HepG2 (cell line): ENCODE measurements around the gene GMFB. TPM values are rescaled to one million over a fixed set of nuclear protein-coding genes. Genes with fewer than 3 reads are reported as not detected.
A peak's percentile ranks its signal among the peaks of the same experiment; 100 is the strongest.

Experiments used
- ATAC-seq: fragments of 200-7000 bp; cut with Tn5 transposase; 3 replicates; pipeline ENCODE4 v1.9.1; 2020; ENCODE audit warnings: mild to moderate bottlenecking, moderate library complexity
- BruUV-seq: library from RNA; stranded (reverse); fragments of 400-500 nt; replicated peaks from 2 replicates; lab custom pipeline; 2021; lab: Mats Ljungman, UMichigan
- CTCF ChIA-PET: fragments of 300-600 bp; formaldehyde crosslinking; extraction: SDS; loops from one replicate; lab custom pipeline; 2021; ENCODE audit warnings: low total read pairs, inconsistent platforms, low intra/inter-chr PET ratio; lab: Yijun Ruan, JAX
- POLR2A ChIA-PET: fragments of 350-600 bp; sonication (Branson Sonifier 250); formaldehyde crosslinking; loops from one replicate; lab custom pipeline; 2020; ENCODE audit warnings: antibody characterized with exemption, inconsistent platforms; lab: Yijun Ruan, JAX
- DNase-seq: peaks from one replicate; pipeline ENCODE4 v3.0.0-alpha.2; 2015; ENCODE audit warnings: low spot score
- FAIRE-seq: peaks from 3 replicates; lab custom pipeline; 2011; peaks lifted over from hg19 to GRCh38; lab: Jason Lieb, UNC
- H2AFZ ChIP-seq: one replicate; pipeline ENCODE4 v1.6.1; 2011; ENCODE audit warnings: low read length, inconsistent platforms
- H3K27ac ChIP-seq: fragments of 300-600 bp; 3 replicates; pipeline ENCODE4 v1.8.0; 2011; ENCODE audit warnings: mixed run types, mild to moderate bottlenecking, mixed read lengths, low read length, inconsistent platforms; ENCODE audit not compliant: insufficient read depth; ENCODE audit errors: extremely low read length
- H3K27me3 ChIP-seq, 2 experiments: fragments of 200-600 bp in 1 of 2; 2 replicates in 1 of 2; 3 replicates in 1 of 2; pipeline versions ENCODE4 v1.6.0 to v1.8.0; 2011; ENCODE audit warnings: low read length in 2 of 2, mild to moderate bottlenecking in 2 of 2, moderate library complexity in 2 of 2, inconsistent platforms in 1 of 2; ENCODE audit not compliant: insufficient read depth in 2 of 2, control insufficient read depth in 1 of 2
- H3K36me3 ChIP-seq, 2 experiments: fragments of 200-600 bp in 1 of 2; replicated peaks in 1 of 2; 2 replicates in 1 of 2; 3 replicates in 1 of 2; pipeline versions ENCODE4 v1.5.1 to v1.8.0; 2011; ENCODE audit warnings: low read length in 2 of 2, inconsistent platforms in 1 of 2; ENCODE audit not compliant: insufficient read depth in 2 of 2, control insufficient read depth in 1 of 2
- H3K4me1 ChIP-seq: 2 replicates; pipeline ENCODE4 v1.5.1; 2012; ENCODE audit warnings: low read length, inconsistent platforms; ENCODE audit not compliant: insufficient read depth
- H3K4me2 ChIP-seq: 2 replicates; pipeline ENCODE4 v1.6.0; 2011; ENCODE audit warnings: low read depth, low read length, inconsistent platforms
- H3K4me3 ChIP-seq, 3 experiments: fragments of 200-600 bp in 1 of 3; sonication (generic), shearing (Covaris generic) in 1 of 3; replicated peaks in 1 of 3; 2 replicates each; pipeline ENCODE4 v1.5.1; 2011 to 2016; ENCODE audit warnings: low read length in 3 of 3, inconsistent platforms in 2 of 3, low read depth in 2 of 3, mild to moderate bottlenecking in 2 of 3, control low read depth in 1 of 3, mixed read lengths in 1 of 3; ENCODE audit not compliant: insufficient read depth in 1 of 3
- H3K79me2 ChIP-seq: one replicate; pipeline ENCODE4 v1.6.1; 2011; ENCODE audit warnings: low read length, inconsistent platforms; ENCODE audit not compliant: insufficient read depth
- H3K9ac ChIP-seq: 2 replicates; pipeline ENCODE4 v1.6.0; 2011; ENCODE audit warnings: mild to moderate bottlenecking, low read depth, low read length, inconsistent platforms; ENCODE audit not compliant: insufficient read depth
- H3K9me3 ChIP-seq: 2 replicates; pipeline ENCODE4 v1.5.1; 2012; ENCODE audit warnings: mild to moderate bottlenecking, low read length
- H4K20me1 ChIP-seq: 2 replicates; pipeline ENCODE4 v1.6.0; 2011; ENCODE audit warnings: inconsistent platforms, mild to moderate bottlenecking, low read length, moderate library complexity; ENCODE audit not compliant: insufficient read depth
- CREM ChIP-seq, 2 experiments: sonication (generic) in 1 of 2; formaldehyde crosslinking in 1 of 2; IDR thresholded peaks; 2 replicates each; pipeline versions ENCODE4 v1.4.0 to v1.6.1; 2016 to 2020; ENCODE audit warnings: antibody characterized with exemption in 1 of 2, mild to moderate bottlenecking in 1 of 2, missing genetic modification reagents in 1 of 2
- DNMT3B ChIP-seq: conservative IDR thresholded peaks from 2 replicates; pipeline ENCODE4 v1.6.1; 2016; ENCODE audit warnings: missing biosample characterization, control low read depth
- ESRRA ChIP-seq: sonication (generic); formaldehyde crosslinking; IDR thresholded peaks from 2 replicates; pipeline ENCODE4 v1.5.1; 2020; ENCODE audit warnings: mild to moderate bottlenecking, low read depth, missing genetic modification reagents
- KAT2B ChIP-seq: fragments of 150-350 bp; IDR thresholded peaks from 2 replicates; pipeline ENCODE4 v1.6.1; 2014; ENCODE audit warnings: low read depth, low read length, borderline replicate concordance
- ONECUT2 ChIP-seq: sonication (generic); formaldehyde crosslinking; IDR thresholded peaks from 2 replicates; pipeline ENCODE4 v1.4.0; 2020; ENCODE audit warnings: missing genetic modification reagents
- RCOR2 ChIP-seq: IDR thresholded peaks from 2 replicates; pipeline ENCODE4 v1.6.1; 2016; ENCODE audit warnings: missing biosample characterization, missing genetic modification reagents
- SCMH1 ChIP-seq: sonication (generic); formaldehyde crosslinking; IDR thresholded peaks from 2 replicates; pipeline ENCODE4 v1.9.0; 2021; ENCODE audit warnings: missing genetic modification reagents, mild to moderate bottlenecking, borderline replicate concordance
- SP2 ChIP-seq: sonication (generic); formaldehyde crosslinking; IDR thresholded peaks from 2 replicates; pipeline ENCODE4 v1.5.1; 2020; ENCODE audit warnings: mild to moderate bottlenecking, missing genetic modification reagents
- TCF7L2 ChIP-seq: IDR thresholded peaks from 2 replicates; pipeline ENCODE4 v1.6.1; 2011; ENCODE audit warnings: mild to moderate bottlenecking, low read depth, low read length, moderate library complexity
- ZFP36L1 ChIP-seq: sonication (generic); formaldehyde crosslinking; IDR thresholded peaks from 2 replicates; pipeline ENCODE4 v1.8.0; 2022; ENCODE audit warnings: mild to moderate bottlenecking, missing genetic modification reagents, moderate library complexity
- ZMAT5 ChIP-seq: sonication (generic); formaldehyde crosslinking; IDR thresholded peaks from 2 replicates; pipeline ENCODE4 v1.5.0; 2020; ENCODE audit warnings: mild to moderate bottlenecking, low read depth, missing genetic modification reagents, borderline replicate concordance
- ZMYM4 ChIP-seq: sonication (generic); formaldehyde crosslinking; IDR thresholded peaks from 2 replicates; pipeline ENCODE4 v1.8.1; 2023; ENCODE audit warnings: mild to moderate bottlenecking, missing genetic modification reagents
- ZNF101 ChIP-seq: sonication (generic); formaldehyde crosslinking; IDR thresholded peaks from 2 replicates; pipeline ENCODE4 v1.4.0; 2020; ENCODE audit warnings: mild to moderate bottlenecking, low read depth, missing genetic modification reagents, borderline replicate concordance
- ZNF33A ChIP-seq: sonication (generic); formaldehyde crosslinking; IDR thresholded peaks from 2 replicates; pipeline ENCODE4 v1.5.1; 2020; ENCODE audit warnings: missing genetic modification reagents, mild to moderate bottlenecking, moderate library complexity, borderline replicate concordance
- ZNF607 ChIP-seq: sonication (generic); formaldehyde crosslinking; IDR thresholded peaks from 2 replicates; pipeline ENCODE4 v1.5.1; 2020; ENCODE audit warnings: missing genetic modification reagents, mild to moderate bottlenecking, borderline replicate concordance
- ZSCAN5A ChIP-seq: sonication (generic); formaldehyde crosslinking; IDR thresholded peaks from 2 replicates; pipeline ENCODE4 v1.8.0; 2022; ENCODE audit warnings: mild to moderate bottlenecking, missing genetic modification reagents, borderline replicate concordance
- WGBS: methylation state at CpG from one replicate; pipeline ENCODE4 v1.1.6; 2017; ENCODE audit warnings: low lambda C conversion rate; 5-methylcytosine and 5-hydroxymethylcytosine counted together
- in situ Hi-C: cut with HindIII; loops from 2 replicates; pipeline ENCODE4 v1.10.0; 2017; ENCODE audit warnings: low pct_unique_long_range_greater_than_20kb; ENCODE audit not compliant: extremely low pct_ligation_motif_present
- intact Hi-C: fragments of 100-400 bp; cut with micrococcal nuclease; formaldehyde crosslinking; loops from one replicate; pipeline ENCODE4 v1.10.0; 2022; ENCODE audit not compliant: unreplicated experiment
- polyA plus RNA-seq, 8 experiments: library from polyadenylated mRNA; depleted of rRNA in 3 of 8; stranded (reverse) in 7 of 8; unstranded in 1 of 8; fragments of >200 nt; fragmentation: Illumina TruSeq in 4 of 8; extraction: Trizol in 4 of 8; gene quantifications; 2 replicates each; pipeline versions ENCODE4 v1.2.1 to v1.2.3, GENCODE V29; 2011 to 2016; ENCODE audit warnings: low read depth in 4 of 8, missing spikeins in 1 of 8, mixed read lengths in 1 of 8; ENCODE audit not compliant: insufficient read depth in 1 of 8
- total RNA-seq, 5 experiments: library from RNA; depleted of rRNA; stranded (reverse); fragments of >200 nt; fragmentation: Illumina TruSeq; extraction: Trizol; gene quantifications; 2 replicates each; pipeline ENCODE4 v1.2.3, GENCODE V29; 2016; ENCODE audit warnings: low read depth in 1 of 5
- TF ChIP-seq, protein P1 (sequence below): sonication (generic); formaldehyde crosslinking; IDR thresholded peaks from 2 replicates; pipeline ENCODE4 v1.4.0; 2020; ENCODE audit warnings: missing genetic modification reagents
- TF ChIP-seq, protein P2 (sequence below): sonication (generic); formaldehyde crosslinking; IDR thresholded peaks from 2 replicates; pipeline ENCODE4 v1.4.0; 2020; ENCODE audit warnings: mild to moderate bottlenecking, missing genetic modification reagents

The GMFB gene
- total and polyA plus RNA-seq, 2 of the 13 experiments (the other 11 are each of a cell fraction or from before 2014, with no cell fraction given), result 17.3 to 68.2 TPM

DNA sequence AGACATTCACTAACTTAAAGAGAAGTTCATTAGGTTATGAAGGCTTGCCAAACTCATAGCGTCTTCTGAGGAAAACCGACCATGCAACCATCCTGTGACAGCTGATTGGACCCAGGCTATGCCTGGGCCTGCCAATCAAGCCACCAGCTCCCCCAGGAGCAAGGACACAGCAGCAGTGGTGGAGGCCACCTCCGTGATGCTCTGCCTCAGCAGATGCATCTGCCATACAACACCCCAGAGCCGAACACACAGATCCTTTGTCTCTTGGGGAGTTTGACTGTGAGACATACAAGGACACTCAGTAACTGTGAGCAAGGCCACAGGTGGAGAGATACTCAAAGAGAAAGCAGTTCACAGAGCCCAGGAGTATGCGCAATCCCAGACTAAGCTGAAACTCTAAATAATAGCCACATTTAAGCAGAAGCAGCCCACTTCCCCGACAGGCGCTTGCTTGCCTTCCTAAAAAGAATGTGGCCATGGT, 37.6 kb downstream of the GMFB start:
- no TSS peak for BruUV-seq
- in situ Hi-C loops, result no loop called here
- H3K4me2 ChIP-seq, result peak overlapping the region; percentile 73
- TF ChIP-seq ZFP36L1 (no peak), SP2 (CRISPR knock-in tag) (peak; percentile 63), ZMYM4 (CRISPR knock-in tag) (peak; percentile 45), DNMT3B (CRISPR knock-in tag) (no peak), ONECUT2 (no peak), ZNF607 (no peak), SCMH1 (no peak), ZNF33A (CRISPR knock-in tag) (no peak), ZNF101 (no peak), RCOR2 (CRISPR knock-in tag) (no peak), KAT2B (no peak), CREM (IDR thresholded peaks at IDR 0.05) (no peak), CREM (CRISPR knock-in tag; IDR thresholded peaks at IDR 0.05) (no peak), ZMAT5 (no peak), ZSCAN5A (CRISPR knock-in tag) (no peak), ESRRA (CRISPR knock-in tag) (0 out of 2 replicates have a peak, but pooled peaks have one; percentile 23), TCF7L2 (no peak)
- TF ChIP-seq, protein P1, sequence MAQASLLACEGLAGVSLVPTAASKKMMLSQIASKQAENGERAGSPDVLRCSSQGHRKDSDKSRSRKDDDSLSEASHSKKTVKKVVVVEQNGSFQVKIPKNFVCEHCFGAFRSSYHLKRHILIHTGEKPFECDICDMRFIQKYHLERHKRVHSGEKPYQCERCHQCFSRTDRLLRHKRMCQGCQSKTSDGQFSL (CRISPR knock-in tag), result no peak
- TF ChIP-seq, protein P2, sequence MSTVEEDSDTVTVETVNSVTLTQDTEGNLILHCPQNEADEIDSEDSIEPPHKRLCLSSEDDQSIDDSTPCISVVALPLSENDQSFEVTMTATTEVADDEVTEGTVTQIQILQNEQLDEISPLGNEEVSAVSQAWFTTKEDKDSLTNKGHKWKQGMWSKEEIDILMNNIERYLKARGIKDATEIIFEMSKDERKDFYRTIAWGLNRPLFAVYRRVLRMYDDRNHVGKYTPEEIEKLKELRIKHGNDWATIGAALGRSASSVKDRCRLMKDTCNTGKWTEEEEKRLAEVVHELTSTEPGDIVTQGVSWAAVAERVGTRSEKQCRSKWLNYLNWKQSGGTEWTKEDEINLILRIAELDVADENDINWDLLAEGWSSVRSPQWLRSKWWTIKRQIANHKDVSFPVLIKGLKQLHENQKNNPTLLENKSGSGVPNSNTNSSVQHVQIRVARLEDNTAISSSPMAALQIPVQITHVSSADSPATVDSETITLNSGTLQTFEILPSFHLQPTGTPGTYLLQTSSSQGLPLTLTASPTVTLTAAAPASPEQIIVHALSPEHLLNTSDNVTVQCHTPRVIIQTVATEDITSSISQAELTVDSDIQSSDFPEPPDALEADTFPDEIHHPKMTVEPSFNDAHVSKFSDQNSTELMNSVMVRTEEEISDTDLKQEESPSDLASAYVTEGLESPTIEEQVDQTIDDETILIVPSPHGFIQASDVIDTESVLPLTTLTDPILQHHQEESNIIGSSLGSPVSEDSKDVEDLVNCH (CRISPR knock-in tag), result no peak

More for the DNA sequence above, 37.6 kb downstream of the GMFB start:
- peak; percentile 77 for FAIRE-seq
- Histone ChIP-seq H3K79me2 (no peaks in the 10 kb centered on the region), H3K27me3 (no peaks in the 10 kb centered on the region), H3K4me3 (peak overlapping the region; percentile 23 to 53 (median 33); a peak in 5 of 6 replicates), H2AFZ (peak overlapping the region; percentile 73), H3K4me1 (peaks cover 46% of the 10 kb centered on the region), H3K27ac (peak overlapping the region; percentile 73), H3K9me3 (no peaks in the 10 kb centered on the region), H4K20me1 (no peaks in the 10 kb centered on the region), H3K36me3 (no peaks in the 10 kb centered on the region), H3K9ac (peak overlapping the region; percentile 47)
- ChIA-PET CTCF (no interaction called here), POLR2A (interaction anchor here (1.0 to 1.9 kb wide), 5 partner anchors 36 to 59 kb away, joined by 3 to 6 read pairs (median 3); partner anchors contain the start of genes CDKN3 and CGRRF1)
- DNase-seq, result peak; percentile 88
- intact Hi-C loops, result no loop called here
- 59% methylated on average over 3 of the region's 7 CpGs for WGBS
- ATAC-seq, result peak; percentile 88
